H9 (cell line): ENCODE measurements around the gene CYBRD1. TPM values are rescaled to one million over a fixed set of nuclear protein-coding genes. Genes with fewer than 3 reads are reported as not detected.

Experiments
- DNase-seq: peaks from one replicate; pipeline ENCODE4 v3.0.0-alpha.2; 2017
- H2AFZ ChIP-seq: one replicate; pipeline ENCODE4 v1.6.1; 2013; ENCODE audit warnings: mild to moderate bottlenecking, low read length, control low read depth, moderate library complexity
- H2AK5ac ChIP-seq: 2 replicates; pipeline ENCODE4 v1.6.1; 2013; ENCODE audit warnings: low read length, control low read depth, mixed read lengths; ENCODE audit not compliant: insufficient read length
- H2BK120ac ChIP-seq: one replicate; pipeline ENCODE4 v1.6.1; 2013; ENCODE audit warnings: low read depth, mild to moderate bottlenecking, low read length, control low read depth, inconsistent platforms; ENCODE audit not compliant: poor library complexity, severe bottlenecking
- H2BK12ac ChIP-seq: 2 replicates; pipeline ENCODE4 v1.6.1; 2013; ENCODE audit warnings: low read length, control low read depth, mixed read lengths, low read depth; ENCODE audit not compliant: insufficient read length
- H2BK15ac ChIP-seq: 2 replicates; pipeline ENCODE4 v1.6.1; 2013; ENCODE audit warnings: low read depth, low read length, control low read depth
- H2BK20ac ChIP-seq: one replicate; pipeline ENCODE4 v1.6.1; 2013; ENCODE audit warnings: low read depth, mild to moderate bottlenecking, low read length, control low read depth, inconsistent platforms; ENCODE audit not compliant: poor library complexity, severe bottlenecking
- H2BK5ac ChIP-seq: 2 replicates; pipeline ENCODE4 v1.6.1; 2013; ENCODE audit warnings: low read length, control low read depth, mixed read lengths; ENCODE audit not compliant: insufficient read length
- H3K14ac ChIP-seq: 2 replicates; pipeline ENCODE4 v1.6.1; 2013; ENCODE audit warnings: low read length, control low read depth; ENCODE audit not compliant: insufficient read depth
- H3K18ac ChIP-seq: 2 replicates; pipeline ENCODE4 v1.6.1; 2013; ENCODE audit warnings: low read depth, mild to moderate bottlenecking, mixed read lengths, low read length, control low read depth; ENCODE audit not compliant: insufficient read length
- H3K23ac ChIP-seq: 2 replicates; pipeline ENCODE4 v1.6.1; 2013; ENCODE audit warnings: low read length, control low read depth, mixed read lengths, low read depth; ENCODE audit not compliant: insufficient read length
- H3K23me2 ChIP-seq: 2 replicates; pipeline ENCODE4 v1.6.1; 2013; ENCODE audit warnings: low read depth, mild to moderate bottlenecking, mixed read lengths, low read length, control low read depth; ENCODE audit not compliant: insufficient read length, poor library complexity, severe bottlenecking
- H3K27ac ChIP-seq: 2 replicates; pipeline ENCODE4 v1.5.1; 2013; ENCODE audit warnings: low read length, control low read depth, mixed read lengths, low read depth; ENCODE audit not compliant: insufficient read length
- H3K27me3 ChIP-seq: 2 replicates; pipeline ENCODE4 v1.6.1; 2013; ENCODE audit warnings: low read length, control low read depth, inconsistent platforms; ENCODE audit not compliant: insufficient read depth
- H3K4ac ChIP-seq: 2 replicates; pipeline ENCODE4 v1.6.1; 2013; ENCODE audit warnings: low read depth, mild to moderate bottlenecking, control low read depth, inconsistent platforms, low read length, moderate library complexity
- H3K4me1 ChIP-seq: 2 replicates; pipeline ENCODE4 v1.6.1; 2013; ENCODE audit warnings: low read length, control low read depth, inconsistent platforms; ENCODE audit not compliant: insufficient read depth
- H3K4me2 ChIP-seq: 2 replicates; pipeline ENCODE4 v1.6.1; 2013; ENCODE audit warnings: low read length, control low read depth, mixed read lengths; ENCODE audit not compliant: insufficient read length, insufficient read depth
- H3K56ac ChIP-seq: 2 replicates; pipeline ENCODE4 v1.6.1; 2013; ENCODE audit warnings: low read depth, mild to moderate bottlenecking, mixed read lengths, low read length, control low read depth; ENCODE audit not compliant: insufficient read length
- H3K79me1 ChIP-seq: 2 replicates; pipeline ENCODE4 v1.6.1; 2013; ENCODE audit warnings: low read depth, mild to moderate bottlenecking, moderate library complexity, low read length, control low read depth, inconsistent platforms; ENCODE audit not compliant: insufficient read depth, poor library complexity, severe bottlenecking
- H3K79me2 ChIP-seq: 2 replicates; pipeline ENCODE4 v1.6.1; 2013; ENCODE audit warnings: low read length, control low read depth, inconsistent platforms; ENCODE audit not compliant: insufficient read depth
- H3K9ac ChIP-seq: 2 replicates; pipeline ENCODE4 v1.6.1; 2013; ENCODE audit warnings: low read length, control low read depth, mixed read lengths; ENCODE audit not compliant: insufficient read length; ENCODE audit errors: extremely low read depth
- H3K9me3 ChIP-seq: one replicate; pipeline ENCODE4 v1.6.1; 2013; ENCODE audit warnings: low read depth, low read length, inconsistent platforms; ENCODE audit not compliant: control insufficient read depth
- H3T11ph ChIP-seq: one replicate; pipeline ENCODE4 v1.6.1; 2013; ENCODE audit warnings: mild to moderate bottlenecking, low read length, control low read depth, inconsistent platforms
- H4K20me1 ChIP-seq: one replicate; pipeline ENCODE4 v1.6.1; 2013; ENCODE audit not compliant: control insufficient read depth, insufficient read length, insufficient read depth
- H4K5ac ChIP-seq: 2 replicates; pipeline ENCODE4 v1.6.1; 2013; ENCODE audit warnings: low read depth, mild to moderate bottlenecking, mixed read lengths, low read length, control low read depth; ENCODE audit not compliant: insufficient read length
- H4K8ac ChIP-seq: replicated peaks from 2 replicates; pipeline ENCODE4 v1.6.1; 2013; ENCODE audit warnings: low read length, control low read depth, mixed read lengths, low read depth; ENCODE audit not compliant: insufficient read length
- H4K91ac ChIP-seq: 2 replicates; pipeline ENCODE4 v1.6.1; 2013; ENCODE audit warnings: low read depth, mild to moderate bottlenecking, moderate library complexity, mixed read lengths, low read length, control low read depth; ENCODE audit not compliant: insufficient read length
- H3K27ac Mint-ChIP-seq, 3 experiments: 2 replicates in 2 of 3; 3 replicates in 1 of 3; pipeline ENCODE4 v1.8.0; 2020 to 2021; ENCODE audit warnings: mixed read lengths in 3 of 3, mild to moderate bottlenecking in 1 of 3, moderate library complexity in 1 of 3
- H3K27me3 Mint-ChIP-seq: 2 replicates; pipeline ENCODE4 v1.8.0; 2021; ENCODE audit warnings: low read depth, mild to moderate bottlenecking, moderate library complexity, mixed read lengths
- H3K36me3 Mint-ChIP-seq, 3 experiments: 2 replicates in 2 of 3; 3 replicates in 1 of 3; pipeline ENCODE4 v1.8.0; 2020 to 2021; ENCODE audit warnings: low read depth in 3 of 3, mixed read lengths in 3 of 3; ENCODE audit not compliant: insufficient read depth in 1 of 3
- H3K4me1 Mint-ChIP-seq, 2 experiments: 2 replicates each; pipeline ENCODE4 v1.8.0; 2020; ENCODE audit warnings: mixed read lengths in 2 of 2
- H3K4me3 Mint-ChIP-seq, 2 experiments: 2 replicates in 1 of 2; 3 replicates in 1 of 2; pipeline ENCODE4 v1.8.0; 2020 to 2021; ENCODE audit warnings: mild to moderate bottlenecking in 2 of 2, mixed read lengths in 2 of 2, moderate library complexity in 1 of 2
- H3K9me3 Mint-ChIP-seq, 2 experiments: 2 replicates in 1 of 2; 3 replicates in 1 of 2; pipeline ENCODE4 v1.8.0; 2020; ENCODE audit warnings: mild to moderate bottlenecking in 2 of 2, mixed read lengths in 2 of 2, moderate library complexity in 1 of 2
- CTCF ChIP-seq: fragments of 200-600 bp; sonication (generic); conservative IDR thresholded peaks from 3 replicates; pipeline ENCODE4 v1.8.0; 2021; ENCODE audit warnings: antibody characterized with exemption, mild to moderate bottlenecking
- total RNA-seq: library from RNA; stranded (reverse); gene quantifications from 2 replicates; pipeline ENCODE4 v1.2.1, GENCODE V29; 2021

CYBRD1 gene
- total RNA-seq, 1 experiment from 2014 or later = 3.6 TPM

GRCh38 chr2:171547256-171547655, 25.0 kb downstream of the CYBRD1 start:
- Histone ChIP-seq H2BK120ac (no peak overlapping the region), H3K27me3 (no peaks in the 10 kb centered on the region), H3K4ac (no peak overlapping the region), H3K79me2 (no peaks in the 10 kb centered on the region), H3K27ac (no peak overlapping the region), H4K20me1 (no peaks in the 10 kb centered on the region), H3K23me2 (no peaks in the 10 kb centered on the region), H2AFZ (no peak overlapping the region), H4K8ac (no peak overlapping the region), H3K18ac (no peak overlapping the region), H3K4me2 (no peak overlapping the region), H3T11ph (no peak overlapping the region), H2BK15ac (no peak overlapping the region), H3K56ac (no peak overlapping the region), H3K14ac (no peak overlapping the region), H3K23ac (no peak overlapping the region), H2BK20ac (no peak overlapping the region), H4K91ac (no peak overlapping the region), H3K9ac (no peak overlapping the region), H3K79me1 (no peaks in the 10 kb centered on the region), H2AK5ac (no peak overlapping the region), H3K9me3 (no peaks in the 10 kb centered on the region), H2BK12ac (no peak overlapping the region), H4K5ac (no peak overlapping the region), H2BK5ac (no peak overlapping the region), H3K4me1 (no peaks in the 10 kb centered on the region)
- no peak for TF ChIP-seq CTCF
- no peaks in the 10 kb centered on the region for H3K4me1 Mint-ChIP-seq
- no peaks in the 10 kb centered on the region for H3K36me3 Mint-ChIP-seq
- H3K27ac Mint-ChIP-seq = no peak overlapping the region
- no peaks in the 10 kb centered on the region for H3K27me3 Mint-ChIP-seq
- no peak overlapping the region for H3K4me3 Mint-ChIP-seq
- DNase-seq = no peak
- H3K9me3 Mint-ChIP-seq = no peaks in the 10 kb centered on the region
